MCF 10A (cell line): ENCODE data around the gene MRC1. TPM values are rescaled to one million over a fixed set of nuclear protein-coding genes. Genes with fewer than 3 reads are reported as not detected.
A peak's percentile ranks its signal among the peaks of the same experiment; 100 is the strongest.

Source experiments
- BruUV-seq: library from RNA; stranded (reverse); fragments of 400-500 nt; replicated peaks from 2 replicates; lab custom pipeline; 2021; lab: Mats Ljungman, UMichigan
- CTCF ChIA-PET: fragments of 300-600 bp; sonication (Branson Sonifier 250); formaldehyde crosslinking; extraction: SDS; loops from one replicate; lab custom pipeline; 2021; ENCODE audit warnings: antibody characterized with exemption, inconsistent platforms; lab: Yijun Ruan, JAX
- POLR2A ChIA-PET: fragments of 300-600, 350-650 bp; sonication (Branson Sonifier 250); formaldehyde crosslinking; extraction: SDS; loops from one replicate; lab custom pipeline; 2020; ENCODE audit warnings: antibody characterized with exemption, inconsistent platforms; lab: Yijun Ruan, JAX
- DNase-seq: peaks from one replicate; pipeline ENCODE4 v3.0.0-alpha.2; 2018; ENCODE audit not compliant: unreplicated experiment
- H3K27ac Mint-ChIP-seq: one replicate; pipeline ENCODE4 v1.8.0; 2022; ENCODE audit warnings: mild to moderate bottlenecking, low read depth, mixed read lengths; ENCODE audit not compliant: unreplicated experiment
- H3K27me3 Mint-ChIP-seq: one replicate; pipeline ENCODE4 v1.8.0; 2022; ENCODE audit warnings: mixed read lengths; ENCODE audit not compliant: insufficient read depth, unreplicated experiment
- H3K36me3 Mint-ChIP-seq: one replicate; pipeline ENCODE4 v1.8.0; 2022; ENCODE audit warnings: mild to moderate bottlenecking, moderate library complexity, mixed read lengths; ENCODE audit not compliant: insufficient read depth, unreplicated experiment
- H3K4me1 Mint-ChIP-seq: one replicate; pipeline ENCODE4 v1.8.0; 2022; ENCODE audit warnings: mixed read lengths; ENCODE audit not compliant: insufficient read depth, unreplicated experiment
- H3K4me3 Mint-ChIP-seq: one replicate; pipeline ENCODE4 v1.8.0; 2022; ENCODE audit warnings: mild to moderate bottlenecking, moderate library complexity, mixed read lengths; ENCODE audit not compliant: unreplicated experiment
- H3K9me3 Mint-ChIP-seq: one replicate; pipeline ENCODE4 v1.8.0; 2022; ENCODE audit warnings: mixed read lengths; ENCODE audit not compliant: unreplicated experiment
- intact Hi-C: fragments of 100-400 bp; cut with micrococcal nuclease; formaldehyde crosslinking; loops from 2 replicates; pipeline ENCODE4 v1.14.1; 2022
- total RNA-seq: library from RNA; stranded (reverse); gene quantifications from 2 replicates; pipeline ENCODE4 v1.2.3, GENCODE V29; 2022
- TF ChIP-seq, protein P1 (sequence below): fragments of 200-600 bp; IDR thresholded peaks from one replicate; pipeline ENCODE4 v1.8.0; 2022; ENCODE audit warnings: antibody characterized with exemption, mild to moderate bottlenecking; ENCODE audit not compliant: unreplicated experiment

Gene MRC1
- total RNA-seq, 1 experiment from 2014 or later = not detected

DNA sequence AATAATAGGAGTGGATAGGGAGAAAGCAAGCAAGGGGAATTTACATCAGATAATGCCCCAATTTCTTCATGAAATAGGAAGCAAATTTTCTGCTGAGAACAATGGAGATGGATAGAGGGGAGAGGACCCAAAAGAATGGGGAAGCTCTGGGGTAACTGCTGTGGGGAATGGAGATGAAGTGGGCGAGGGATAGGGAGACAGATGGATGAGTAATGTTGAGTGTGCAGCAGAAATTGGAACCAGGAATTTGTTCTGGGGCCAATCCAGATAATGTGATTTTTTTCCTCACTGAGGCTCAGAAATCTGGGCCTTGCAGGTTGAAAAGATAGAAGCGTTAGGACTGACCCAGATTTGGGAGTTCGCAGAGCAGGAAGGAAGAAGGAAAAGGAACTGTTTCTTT is 24.5 kb upstream of the MRC1 start:
- peak; percentile 53 for DNase-seq
- no peaks in the 10 kb centered on the region for H3K36me3 Mint-ChIP-seq
- POLR2A ChIA-PET = interaction anchor here (1.0 kb wide), 1 partner anchor 141 kb away, joined by 3 read pairs; the partner anchor contains the start of gene STAM
- CTCF ChIA-PET = interaction anchor here (0.6 kb wide), 2 partner anchors 48 to 125 kb away, joined by 3 to 5 read pairs; no protein-coding TSS in a partner anchor
- H3K27me3 Mint-ChIP-seq = no peaks in the 10 kb centered on the region
- no peak overlapping the region for H3K27ac Mint-ChIP-seq
- H3K4me3 Mint-ChIP-seq = no peak overlapping the region
- no peaks in the 10 kb centered on the region for H3K9me3 Mint-ChIP-seq
- peaks cover 31% of the 10 kb centered on the region for H3K4me1 Mint-ChIP-seq
- TF ChIP-seq, protein P1, sequence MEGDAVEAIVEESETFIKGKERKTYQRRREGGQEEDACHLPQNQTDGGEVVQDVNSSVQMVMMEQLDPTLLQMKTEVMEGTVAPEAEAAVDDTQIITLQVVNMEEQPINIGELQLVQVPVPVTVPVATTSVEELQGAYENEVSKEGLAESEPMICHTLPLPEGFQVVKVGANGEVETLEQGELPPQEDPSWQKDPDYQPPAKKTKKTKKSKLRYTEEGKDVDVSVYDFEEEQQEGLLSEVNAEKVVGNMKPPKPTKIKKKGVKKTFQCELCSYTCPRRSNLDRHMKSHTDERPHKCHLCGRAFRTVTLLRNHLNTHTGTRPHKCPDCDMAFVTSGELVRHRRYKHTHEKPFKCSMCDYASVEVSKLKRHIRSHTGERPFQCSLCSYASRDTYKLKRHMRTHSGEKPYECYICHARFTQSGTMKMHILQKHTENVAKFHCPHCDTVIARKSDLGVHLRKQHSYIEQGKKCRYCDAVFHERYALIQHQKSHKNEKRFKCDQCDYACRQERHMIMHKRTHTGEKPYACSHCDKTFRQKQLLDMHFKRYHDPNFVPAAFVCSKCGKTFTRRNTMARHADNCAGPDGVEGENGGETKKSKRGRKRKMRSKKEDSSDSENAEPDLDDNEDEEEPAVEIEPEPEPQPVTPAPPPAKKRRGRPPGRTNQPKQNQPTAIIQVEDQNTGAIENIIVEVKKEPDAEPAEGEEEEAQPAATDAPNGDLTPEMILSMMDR = no peak
- intact Hi-C loops = loop anchor here (5.0 kb wide), 1 partner anchor 53 kb away; no protein-coding TSS in a partner anchor
- BruUV-seq = no TSS peak

DNA sequence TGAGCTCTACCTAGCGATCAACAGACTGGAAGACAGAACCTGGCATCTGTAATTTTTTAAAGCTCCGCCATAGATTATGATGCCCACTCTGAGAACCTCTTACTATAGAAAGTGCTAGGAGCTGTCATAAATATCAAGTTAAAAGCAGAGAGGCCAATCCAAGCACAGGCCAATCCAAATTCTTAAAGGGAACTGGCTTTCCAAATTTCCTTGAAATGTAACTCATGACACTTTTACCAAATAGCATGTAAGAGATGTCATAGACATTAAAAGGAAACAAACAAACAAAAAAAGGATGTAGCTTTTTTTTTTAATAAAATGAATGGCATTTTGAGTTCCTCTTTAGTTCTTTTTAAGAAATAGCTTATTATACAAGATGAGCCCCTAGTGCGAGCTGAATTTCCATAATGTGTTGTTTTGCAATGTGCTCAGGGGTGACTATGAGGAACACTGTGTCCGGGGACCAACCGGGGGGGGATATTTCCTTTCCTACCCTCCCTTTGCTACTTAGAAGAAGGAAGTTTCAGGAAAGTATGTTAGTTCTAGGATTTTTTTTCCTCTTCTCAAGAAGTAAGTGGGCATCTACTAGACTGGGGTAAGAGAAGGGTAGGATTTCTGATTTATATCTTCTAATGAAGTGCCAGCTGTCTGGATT is 23.7 kb upstream of the MRC1 start:
- Mint-ChIP-seq H3K4me1 (peaks cover 31% of the 10 kb centered on the region), H3K27ac (no peak overlapping the region), H3K4me3 (no peak overlapping the region), H3K36me3 (no peaks in the 10 kb centered on the region), H3K27me3 (no peaks in the 10 kb centered on the region), H3K9me3 (no peaks in the 10 kb centered on the region)
- no TSS peak for BruUV-seq
- intact Hi-C loops = loop anchor here (5.0 kb wide), 1 partner anchor 52 kb away; no protein-coding TSS in a partner anchor
- TF ChIP-seq, protein P1 = no peak
- ChIA-PET CTCF (interaction anchor here (0.6 to 1.6 kb wide), 7 partner anchors 9 to 555 kb away, joined by 3 to 5 read pairs (median 3); no protein-coding TSS in a partner anchor), POLR2A (interaction anchor here (0.7 to 1.5 kb wide), 3 partner anchors 8 to 365 kb away, joined by 3 to 5 read pairs (median 4); partner anchors contain the start of gene STAM)
- DNase-seq = no peak

DNA sequence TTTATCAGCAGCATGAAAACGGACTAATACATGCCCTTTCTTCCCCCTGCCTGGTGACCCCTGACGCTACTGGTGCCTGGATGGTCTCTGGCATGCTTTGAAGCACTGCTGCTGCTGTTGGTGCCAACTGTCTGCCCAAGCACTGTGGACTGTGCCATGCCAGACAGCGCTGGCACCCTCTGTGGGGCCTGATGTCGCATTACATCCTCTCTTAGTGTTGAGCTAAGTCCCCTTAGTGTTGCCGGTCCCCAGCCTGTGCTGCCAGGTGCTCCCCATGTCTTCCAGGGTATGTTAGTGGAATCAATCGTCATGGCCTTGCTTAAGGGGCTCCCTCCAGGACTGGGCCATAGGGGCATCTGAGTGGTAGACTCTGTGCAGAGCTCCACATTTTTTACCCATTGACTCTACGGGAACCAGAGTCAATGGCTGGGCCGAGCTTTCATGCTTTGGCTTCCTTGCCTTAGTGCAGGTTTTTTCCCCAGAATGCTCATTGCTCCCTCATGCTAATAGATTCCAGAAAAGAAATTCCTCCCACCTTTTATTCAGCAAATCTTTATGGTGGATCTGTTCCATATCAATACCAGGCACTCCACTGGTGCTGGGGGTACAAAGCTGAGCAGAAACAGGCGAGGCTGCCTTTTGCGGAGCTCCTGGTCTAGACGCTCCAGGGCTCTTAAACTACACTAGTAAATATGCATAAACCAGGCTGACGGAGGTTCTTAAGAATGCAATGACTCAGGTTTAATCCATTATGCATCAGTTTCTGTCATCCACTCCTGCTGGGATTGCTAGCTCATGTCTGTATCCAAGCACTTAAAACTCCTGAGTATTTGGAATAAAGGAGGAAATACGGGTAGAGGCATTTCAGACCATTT is 21.8 kb upstream of the MRC1 start:
- Mint-ChIP-seq H3K36me3 (no peaks in the 10 kb centered on the region), H3K27ac (no peak overlapping the region), H3K4me3 (peak overlapping the region; percentile 26), H3K27me3 (no peaks in the 10 kb centered on the region), H3K9me3 (no peaks in the 10 kb centered on the region), H3K4me1 (peaks cover 31% of the 10 kb centered on the region)
- intact Hi-C loops = loop anchor here (5.0 kb wide), 1 partner anchor 50 kb away; no protein-coding TSS in a partner anchor
- no TSS peak for BruUV-seq
- POLR2A ChIA-PET = interaction anchor here (0.9 to 1.2 kb wide), 3 partner anchors 12 to 46 kb away, joined by 3 to 4 read pairs (median 3); no protein-coding TSS in a partner anchor
- CTCF ChIA-PET = interaction anchor here (0.6 to 0.7 kb wide), 2 partner anchors 11 to 317 kb away, joined by 3 to 4 read pairs; no protein-coding TSS in a partner anchor
- peak; percentile 90 for DNase-seq
- TF ChIP-seq, protein P1 = no peak
